HepG2 (cell line): ENCODE data around the gene DNAJB12. TPM values are rescaled to one million over a fixed set of nuclear protein-coding genes. Genes with fewer than 3 reads are reported as not detected.

Experiments used
- AKAP8 ChIP-seq: sonication (generic); formaldehyde crosslinking; IDR thresholded peaks from 2 replicates; pipeline ENCODE4 v1.5.1; 2020; ENCODE audit warnings: mild to moderate bottlenecking, missing genetic modification reagents
- CAMTA2 ChIP-seq: sonication (generic); formaldehyde crosslinking; IDR thresholded peaks from 2 replicates; pipeline ENCODE4 v1.4.0; 2020; ENCODE audit warnings: mild to moderate bottlenecking, missing genetic modification reagents, borderline replicate concordance
- CENPBD1 ChIP-seq: sonication (generic); formaldehyde crosslinking; IDR thresholded peaks from 2 replicates; pipeline ENCODE4 v1.8.0; 2022; ENCODE audit warnings: missing genetic modification reagents, low read depth, mild to moderate bottlenecking, borderline replicate concordance
- ELF4 ChIP-seq: sonication (generic); formaldehyde crosslinking; IDR thresholded peaks from 2 replicates; pipeline ENCODE4 v1.5.0; 2020; ENCODE audit warnings: missing genetic modification reagents, mild to moderate bottlenecking, moderate library complexity, borderline replicate concordance
- HBP1 ChIP-seq: IDR thresholded peaks from 2 replicates; pipeline ENCODE4 v1.6.1; 2016; ENCODE audit warnings: low read depth, control low read depth
- HMG20B ChIP-seq: conservative IDR thresholded peaks from 2 replicates; pipeline ENCODE4 v1.6.1; 2016; ENCODE audit warnings: missing genetic modification reagents, missing compliant biosample characterization
- MTA3 ChIP-seq: sonication (generic); formaldehyde crosslinking; IDR thresholded peaks from 2 replicates; pipeline ENCODE4 v1.4.0; 2020; ENCODE audit warnings: missing genetic modification reagents
- PHF5A ChIP-seq: IDR thresholded peaks from one replicate; pipeline ENCODE4 v1.6.1; 2018; ENCODE audit warnings: low read depth, missing genetic modification reagents; ENCODE audit not compliant: unreplicated experiment
- RBM22 ChIP-seq: fragments of 200-400 bp; formaldehyde crosslinking; optimal IDR thresholded peaks from 2 replicates; pipeline ENCODE3; 2017; ENCODE audit warnings: mild to moderate bottlenecking, low read length, moderate library complexity
- REPIN1 ChIP-seq: sonication (generic); formaldehyde crosslinking; IDR thresholded peaks from 2 replicates; pipeline ENCODE4 v1.8.0; 2022; ENCODE audit warnings: missing genetic modification reagents, low read depth, mild to moderate bottlenecking, borderline replicate concordance
- SALL2 ChIP-seq: sonication (generic); formaldehyde crosslinking; IDR thresholded peaks from 2 replicates; pipeline ENCODE4 v1.8.1; 2023; ENCODE audit warnings: mild to moderate bottlenecking, missing genetic modification reagents, inconsistent platforms
- TBX2 ChIP-seq: sonication (generic); formaldehyde crosslinking; IDR thresholded peaks from 2 replicates; pipeline ENCODE4 v1.5.0; 2020; ENCODE audit warnings: missing genetic modification reagents, mild to moderate bottlenecking, borderline replicate concordance
- ZBTB14 ChIP-seq: sonication (generic); formaldehyde crosslinking; IDR thresholded peaks from 2 replicates; pipeline ENCODE4 v1.4.0; 2020; ENCODE audit warnings: missing genetic modification reagents
- ZMYM4 ChIP-seq: sonication (generic); formaldehyde crosslinking; IDR thresholded peaks from 2 replicates; pipeline ENCODE4 v1.8.1; 2023; ENCODE audit warnings: mild to moderate bottlenecking, missing genetic modification reagents
- ZNF282 ChIP-seq: fragments of 450-650 bp; IDR thresholded peaks from 2 replicates; pipeline ENCODE4 v1.6.1; 2018; ENCODE audit not compliant: partially characterized antibody
- ZNF441 ChIP-seq: sonication (generic); formaldehyde crosslinking; IDR thresholded peaks from 2 replicates; pipeline ENCODE4 v1.7.0; 2021; ENCODE audit warnings: missing genetic modification reagents, borderline replicate concordance
- ZNF446 ChIP-seq: sonication (generic); formaldehyde crosslinking; IDR thresholded peaks from 2 replicates; pipeline ENCODE4 v1.5.0; 2020; ENCODE audit warnings: mild to moderate bottlenecking, missing genetic modification reagents
- ZNF550 ChIP-seq: sonication (generic); formaldehyde crosslinking; IDR thresholded peaks from 2 replicates; pipeline ENCODE4 v1.4.0; 2020; ENCODE audit warnings: mild to moderate bottlenecking, missing genetic modification reagents, borderline replicate concordance
- ZNF687 ChIP-seq: sonication (generic); formaldehyde crosslinking; IDR thresholded peaks from 2 replicates; pipeline ENCODE4 v1.5.1; 2020; ENCODE audit warnings: mild to moderate bottlenecking, missing genetic modification reagents, moderate library complexity
- ZNF775 ChIP-seq: sonication (generic); formaldehyde crosslinking; IDR thresholded peaks from 2 replicates; pipeline ENCODE4 v1.4.0; 2020; ENCODE audit warnings: missing genetic modification reagents, mild to moderate bottlenecking, moderate library complexity, borderline replicate concordance
- ZNF782 ChIP-seq: sonication (generic); formaldehyde crosslinking; IDR thresholded peaks from 2 replicates; pipeline ENCODE4 v1.4.0; 2020; ENCODE audit warnings: missing genetic modification reagents, mild to moderate bottlenecking, borderline replicate concordance
- ZNF784 ChIP-seq: sonication (generic); formaldehyde crosslinking; IDR thresholded peaks from 2 replicates; pipeline ENCODE4 v1.5.1; 2020; ENCODE audit warnings: missing genetic modification reagents, mild to moderate bottlenecking, borderline replicate concordance
- polyA plus RNA-seq, 8 experiments: library from polyadenylated mRNA; depleted of rRNA in 3 of 8; stranded (reverse) in 7 of 8; unstranded in 1 of 8; fragments of >200 nt; fragmentation: Illumina TruSeq in 4 of 8; extraction: Trizol in 4 of 8; gene quantifications; 2 replicates each; pipeline versions ENCODE4 v1.2.1 to v1.2.3, GENCODE V29; 2011 to 2016; ENCODE audit warnings: low read depth in 4 of 8, missing spikeins in 1 of 8, mixed read lengths in 1 of 8; ENCODE audit not compliant: insufficient read depth in 1 of 8
- total RNA-seq, 5 experiments: library from RNA; depleted of rRNA; stranded (reverse); fragments of >200 nt; fragmentation: Illumina TruSeq; extraction: Trizol; gene quantifications; 2 replicates each; pipeline ENCODE4 v1.2.3, GENCODE V29; 2016; ENCODE audit warnings: low read depth in 1 of 5

Gene DNAJB12
- total and polyA plus RNA-seq, 2 of the 13 experiments (the other 11 are each of a cell fraction or from before 2014, with no cell fraction given) = 10.8 to 18.2 TPM

GRCh38 chr10:72337039-72337629 is 17.6 kb downstream of the DNAJB12 start (continued):
- TF ChIP-seq ZNF687 (peak; percentile 80), ZNF782 (CRISPR knock-in tag) (no peak), ZNF446 (CRISPR knock-in tag) (no peak), HBP1 (CRISPR knock-in tag) (0 out of 2 replicates have a peak, but pooled peaks have one; percentile 42), ZNF775 (CRISPR knock-in tag) (no peak), ZNF784 (peak; percentile 58; the same call in 1 of the 2 replicates), ZBTB14 (CRISPR knock-in tag) (no peak), REPIN1 (CRISPR knock-in tag) (no peak), ZMYM4 (CRISPR knock-in tag) (peak; percentile 38; the same call in 1 of the 2 replicates), MTA3 (CRISPR knock-in tag) (no peak), TBX2 (CRISPR knock-in tag) (0 out of 2 replicates have a peak, but pooled peaks have one; percentile 25), AKAP8 (no peak), ELF4 (no peak), ZNF441 (CRISPR knock-in tag) (no peak), SALL2 (CRISPR knock-in tag) (no peak), HMG20B (CRISPR knock-in tag) (no peak), ZNF282 (no peak), RBM22 (peak; percentile 37), CENPBD1 (CRISPR knock-in tag) (no peak), PHF5A (no peak), ZNF550 (CRISPR knock-in tag) (no peak), CAMTA2 (CRISPR knock-in tag) (no peak)
